Fibroblast of pulmonary artery (primary cell): ENCODE results near the gene TDRD10.
A peak's percentile ranks its signal among the peaks of the same experiment; 100 is the strongest.

Experiments used
- DNase-seq: peaks from one replicate; pipeline ENCODE4 v3.0.0-alpha.2; 2010; ENCODE audit warnings: low read depth
- H3K4me3 ChIP-seq: replicated peaks from 2 replicates; pipeline ENCODE4 v1.5.1; 2011; ENCODE audit warnings: low read depth, mild to moderate bottlenecking, control low read depth, low read length, moderate library complexity
- CTCF ChIP-seq: IDR thresholded peaks from 2 replicates; pipeline ENCODE4 v1.5.1; 2011; ENCODE audit warnings: mild to moderate bottlenecking, control low read depth, low read length, inconsistent platforms; ENCODE audit errors: missing control alignments

Gene TDRD10

DNA sequence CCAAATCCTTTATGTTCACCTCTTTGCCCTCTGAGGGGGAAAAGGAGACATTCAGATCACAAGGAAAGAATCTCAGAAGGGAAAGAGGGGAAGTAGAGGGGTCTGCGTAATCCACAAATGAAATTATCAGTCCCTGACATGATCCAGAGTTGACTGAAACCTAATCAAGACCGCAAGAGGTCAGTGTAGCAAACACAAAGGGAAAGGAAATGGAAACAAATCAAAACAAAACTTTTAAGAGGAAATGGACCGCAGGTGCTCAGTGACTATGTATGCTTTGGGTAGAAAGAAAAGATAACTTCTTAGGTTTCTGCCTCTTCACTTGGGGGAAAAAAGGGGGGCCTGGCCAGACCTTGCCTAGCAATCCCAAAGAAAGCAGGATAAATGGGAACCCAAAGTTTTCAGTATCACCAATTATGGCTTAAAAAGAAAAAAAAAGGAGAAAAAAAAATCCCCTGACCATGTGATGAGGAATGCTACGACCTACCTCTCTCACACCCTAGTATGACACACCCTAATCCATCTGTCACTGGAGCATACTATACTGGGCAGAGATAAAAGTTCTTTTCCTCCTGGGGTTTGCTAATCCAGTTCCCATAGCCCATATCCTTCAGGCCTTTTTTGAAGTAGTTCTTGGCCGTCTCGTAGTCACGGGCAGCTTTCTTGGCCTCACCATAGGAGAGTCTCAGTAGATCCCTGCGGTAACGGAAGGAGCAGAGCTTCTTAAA, 82.4 kb downstream of the TDRD10 start:
- DNase-seq, result peak; percentile 17
- peak; percentile 13 for TF ChIP-seq CTCF
- H3K4me3 ChIP-seq, result no peak overlapping the region

DNA sequence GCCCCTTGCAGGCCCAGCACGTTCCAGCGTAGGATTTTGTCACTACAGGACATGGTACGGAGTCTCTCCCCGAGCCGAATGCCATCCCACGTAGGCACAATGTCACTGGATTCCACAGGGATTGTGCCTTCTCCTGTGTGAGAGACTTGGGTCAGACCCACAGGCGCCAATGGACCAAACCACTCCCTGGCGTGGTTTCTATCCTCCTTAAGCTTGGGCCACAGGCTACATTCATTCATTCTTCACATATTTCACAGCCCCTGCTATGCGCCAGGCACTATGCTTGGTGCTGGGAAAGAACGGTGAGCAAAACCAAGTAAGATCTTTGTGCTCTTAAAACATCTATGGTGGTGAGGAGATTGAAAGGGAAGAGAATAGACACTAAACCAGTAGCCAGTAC, 84.2 kb downstream of the TDRD10 start:
- H3K4me3 ChIP-seq, result no peak overlapping the region
- TF ChIP-seq CTCF, result no peak
- no peak for DNase-seq

DNA sequence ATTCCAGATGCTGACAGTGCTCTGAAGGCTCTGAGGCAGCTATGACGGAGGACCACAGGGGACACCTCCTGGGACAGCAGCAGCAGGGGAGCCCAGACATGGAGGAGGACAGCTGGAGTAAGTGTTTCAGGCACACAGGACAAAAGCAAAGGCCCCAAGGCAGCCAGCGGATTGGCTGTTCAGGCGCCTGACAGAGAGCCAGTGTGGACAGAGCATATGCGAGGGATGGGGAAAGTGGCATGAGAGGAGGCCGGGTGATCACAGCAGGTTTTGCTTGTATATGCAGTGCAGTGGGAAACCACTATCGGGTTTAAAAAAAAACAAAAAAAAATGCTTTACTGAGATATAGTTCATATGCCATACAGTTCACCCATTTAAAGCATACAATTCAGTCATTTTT, 84.6 kb downstream of the TDRD10 start:
- no peak for DNase-seq
- TF ChIP-seq CTCF, result no peak

DNA sequence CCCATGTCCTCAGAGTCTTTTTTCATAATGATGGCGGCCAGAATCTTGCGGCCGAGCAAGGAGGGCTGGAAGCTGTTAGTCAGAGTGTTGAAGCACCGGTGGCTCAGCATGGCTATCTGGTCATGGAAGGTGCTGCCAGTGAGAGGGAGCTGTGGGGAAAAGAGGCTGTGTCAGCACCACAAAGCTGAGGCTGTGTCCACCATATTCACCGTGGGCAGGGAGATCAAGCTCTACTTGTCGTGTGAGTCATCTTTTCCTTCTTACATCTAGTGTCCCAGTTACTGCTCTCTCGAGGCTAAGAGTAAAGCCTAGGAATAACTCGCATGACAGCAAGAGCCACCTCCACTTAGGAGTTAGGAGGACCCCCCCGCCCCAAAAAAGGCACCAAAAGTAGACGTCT, 87.8 kb downstream of the TDRD10 start:
- no peak for DNase-seq
- no peak for TF ChIP-seq CTCF
- H3K4me3 ChIP-seq, result no peak overlapping the region

More for the DNA sequence above, 84.6 kb downstream of the TDRD10 start:
- no peak overlapping the region for H3K4me3 ChIP-seq

GRCh38 chr1:154590756-154591155, 88.7 kb downstream of the TDRD10 start:
- no peak for DNase-seq
- no peak overlapping the region for H3K4me3 ChIP-seq
- TF ChIP-seq CTCF, result no peak

GRCh38 chr1:154591206-154591605, 89.2 kb downstream of the TDRD10 start:
- no peak overlapping the region for H3K4me3 ChIP-seq
- no peak for TF ChIP-seq CTCF
- no peak for DNase-seq

DNA sequence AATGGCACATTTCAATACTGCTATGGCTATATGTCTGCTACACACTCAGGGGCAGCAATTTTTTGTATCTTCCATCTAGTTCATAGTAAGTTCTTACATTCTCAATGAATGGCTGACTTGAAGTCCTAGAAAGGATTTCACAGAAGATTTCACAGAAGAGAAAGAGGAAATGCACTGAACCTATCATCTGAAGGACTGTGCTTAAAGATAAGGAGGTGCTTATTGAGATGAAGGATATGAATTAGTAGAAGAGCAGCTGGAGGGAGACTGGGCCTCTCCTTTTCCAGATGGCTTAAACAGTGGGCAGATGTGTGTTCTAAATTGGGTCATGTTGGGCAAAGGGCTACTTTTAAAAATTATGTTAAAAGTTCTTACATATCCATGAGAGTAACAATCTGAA, 91.4 kb downstream of the TDRD10 start:
- no peak for TF ChIP-seq CTCF
- no peak overlapping the region for H3K4me3 ChIP-seq
- no peak for DNase-seq
